Measurements from ENCODE around the gene C4orf54.

C4orf54 gene

DNA sequence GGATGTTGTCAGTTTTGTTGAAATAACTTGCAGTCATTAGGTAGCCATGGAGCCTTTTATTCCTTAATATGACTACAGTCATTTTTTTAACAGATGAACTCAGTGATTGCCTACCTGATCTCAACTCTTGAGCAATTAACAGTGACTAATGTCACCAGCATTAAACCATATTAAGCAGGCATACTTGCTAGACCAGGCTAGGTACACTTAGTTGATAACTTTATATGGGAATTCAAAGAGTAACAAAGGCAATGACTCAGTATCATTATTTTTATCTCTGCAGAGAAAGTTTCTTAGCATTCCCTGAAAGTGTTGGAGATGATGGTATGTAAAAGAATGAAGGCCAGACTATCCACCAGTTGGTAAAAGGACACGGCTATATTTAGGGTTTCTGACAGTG lies at the start of gene C4orf54:
Gene C4orf54 (minus strand): TSS at position 31 of the 400 bp plus-strand sequence. CDS start 3,180 bp downstream, outside the sequence.
- DNase-seq = no peak

DNA sequence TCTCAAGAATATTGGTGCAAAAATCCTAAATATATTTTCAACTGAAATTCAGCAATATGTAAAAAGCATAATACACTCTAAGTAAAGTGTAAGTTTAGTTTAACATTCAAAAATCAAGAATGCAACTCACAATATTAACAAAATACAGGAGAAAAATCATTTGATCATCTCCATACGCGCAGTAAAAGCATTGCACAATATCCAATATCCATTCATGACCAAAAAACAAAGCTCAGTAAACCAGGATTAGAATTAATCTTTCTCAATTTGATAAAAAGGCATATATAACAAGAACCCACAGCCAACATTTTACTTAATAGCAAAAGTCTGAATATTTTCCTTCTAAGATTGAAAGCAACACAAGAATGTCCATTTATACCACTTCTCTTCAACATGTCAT lies 48.3 kb upstream of the C4orf54 start:
- no peak for DNase-seq

DNA sequence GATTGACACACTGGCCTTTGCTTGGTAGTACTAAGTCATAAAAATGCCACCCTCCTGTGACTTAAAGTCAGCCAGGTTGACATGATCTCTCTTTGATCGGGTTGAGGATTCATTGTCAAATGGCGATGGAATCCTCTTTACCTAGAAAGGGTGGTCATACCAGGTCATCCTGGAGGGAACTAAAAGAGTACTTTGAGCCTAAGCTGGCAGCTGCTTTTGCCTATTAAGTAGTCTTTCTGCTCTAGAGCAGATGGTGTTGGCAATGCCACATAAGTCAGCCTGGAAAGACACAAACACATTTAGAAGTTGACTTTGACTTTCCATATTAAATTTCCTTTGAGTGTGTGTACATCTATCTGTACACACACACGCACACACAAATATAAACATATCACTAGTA lies 39.2 kb upstream of the C4orf54 start:
- no peak for DNase-seq

DNA sequence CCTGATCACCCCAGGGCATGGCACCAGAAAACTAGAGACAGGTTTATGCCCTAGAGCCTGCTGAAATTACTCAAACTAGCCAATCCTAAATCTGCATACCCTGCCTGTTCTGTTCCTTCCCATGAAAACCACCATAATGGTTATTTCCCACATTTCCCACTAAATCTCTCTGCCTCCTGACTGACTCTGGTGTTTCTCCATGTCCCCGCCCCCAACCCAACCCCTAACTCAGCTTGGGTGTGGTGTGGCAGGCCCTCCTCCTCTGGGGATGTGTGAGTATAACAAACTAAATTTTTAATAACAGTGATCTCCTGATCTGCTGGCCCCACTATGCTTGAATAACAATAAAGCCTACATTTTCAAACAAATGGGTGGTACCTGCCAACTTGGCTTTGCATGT lies 35.5 kb upstream of the C4orf54 start:
- no peak for DNase-seq

DNA sequence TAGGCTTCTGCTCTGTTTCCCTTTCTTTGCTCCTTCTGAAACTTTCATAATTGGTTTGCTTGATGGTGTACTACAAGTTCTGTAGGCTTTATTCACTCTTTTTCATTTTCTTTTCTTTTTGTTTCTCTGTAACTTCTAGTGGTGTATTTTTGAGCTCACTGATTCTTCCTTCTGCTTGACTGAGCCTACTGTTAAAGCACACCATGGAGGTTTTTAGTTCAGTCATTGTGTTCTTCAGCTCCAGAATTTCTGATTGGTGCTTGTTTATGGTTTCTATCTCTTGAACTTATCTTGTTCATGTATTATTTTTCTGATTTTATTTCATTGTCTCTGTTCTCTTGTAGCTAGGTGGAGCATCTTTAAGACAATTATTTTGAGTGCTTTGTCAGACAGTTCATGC lies 33.4 kb upstream of the C4orf54 start:
- DNase-seq = no peak

DNA sequence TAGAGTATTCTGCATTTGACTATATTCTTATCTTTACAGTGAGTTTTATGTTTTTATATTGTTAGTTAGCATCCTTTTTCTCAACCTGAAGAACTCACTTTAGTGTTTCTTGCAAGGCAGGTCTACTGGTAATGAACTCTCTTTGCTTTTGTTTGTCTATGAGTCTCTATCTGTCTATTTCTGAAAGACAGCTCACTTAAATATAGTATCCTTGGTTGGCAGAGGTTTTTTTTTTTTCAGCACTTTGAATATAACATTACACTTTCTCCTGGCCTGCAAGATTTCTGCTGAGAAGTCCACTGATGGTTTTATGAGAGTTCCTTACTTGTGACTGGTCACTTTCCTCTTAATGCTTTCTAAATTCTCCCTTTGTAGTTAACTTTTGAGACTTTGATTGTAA lies 32.8 kb upstream of the C4orf54 start:
- no peak for DNase-seq

DNA sequence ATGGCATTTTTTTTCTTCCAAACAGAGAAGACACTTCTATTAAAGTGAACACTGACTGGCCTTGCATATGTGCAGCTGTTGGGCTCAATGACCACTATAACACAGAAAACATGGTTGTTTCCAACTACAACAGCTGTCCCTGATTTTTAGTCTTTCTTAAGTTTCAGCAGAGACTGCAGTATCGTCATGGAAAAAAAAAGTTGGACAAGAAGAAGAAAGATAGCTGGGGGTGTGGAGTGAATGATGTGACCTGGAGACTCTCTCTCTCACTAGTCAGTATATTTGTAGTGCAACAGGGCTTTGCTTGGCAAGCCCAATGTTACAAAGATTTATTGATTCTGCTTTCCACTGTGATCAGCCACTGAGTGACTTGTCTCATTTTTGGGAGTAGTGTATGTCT lies 29.5 kb upstream of the C4orf54 start:
- DNase-seq = no peak

DNA sequence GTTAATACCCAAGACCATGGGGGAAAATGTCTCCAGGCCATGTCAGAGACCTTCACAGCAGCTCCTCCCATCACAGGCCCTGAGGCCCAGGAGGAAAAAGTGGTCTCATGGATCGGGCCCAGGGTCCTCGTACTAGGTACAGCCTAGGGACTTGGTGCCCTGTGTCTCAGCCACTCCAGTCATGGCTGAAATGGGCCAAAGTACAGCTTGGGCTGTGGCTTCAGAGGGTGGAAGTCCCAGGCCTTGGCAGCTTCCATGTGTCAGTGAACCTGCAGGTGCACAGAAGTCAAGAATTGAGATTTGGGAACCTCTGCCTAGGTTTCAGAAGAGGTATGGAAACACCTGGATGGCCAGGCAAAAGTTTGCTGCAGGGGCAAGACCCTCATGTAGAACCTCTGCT lies 27.6 kb upstream of the C4orf54 start:
- DNase-seq = no peak

DNA sequence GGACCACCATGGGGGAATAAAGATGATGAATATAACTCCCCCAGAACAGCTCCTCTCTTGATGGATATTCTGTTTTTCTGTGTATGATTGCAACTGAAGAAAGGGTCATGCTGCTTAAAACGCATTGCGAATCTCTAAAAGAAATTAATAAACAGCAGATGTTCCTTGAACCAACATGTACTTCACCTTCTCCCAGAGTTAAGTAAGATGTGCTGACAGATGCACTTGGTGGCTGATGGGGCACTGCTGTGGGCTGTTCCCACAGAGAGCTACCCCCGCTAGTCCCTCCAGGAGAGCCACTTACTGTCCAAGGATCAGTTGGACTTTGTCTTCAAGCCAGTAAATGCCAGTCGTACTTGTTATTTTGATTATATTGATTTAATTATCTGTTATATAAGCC lies 26.3 kb upstream of the C4orf54 start:
- DNase-seq = no peak

DNA sequence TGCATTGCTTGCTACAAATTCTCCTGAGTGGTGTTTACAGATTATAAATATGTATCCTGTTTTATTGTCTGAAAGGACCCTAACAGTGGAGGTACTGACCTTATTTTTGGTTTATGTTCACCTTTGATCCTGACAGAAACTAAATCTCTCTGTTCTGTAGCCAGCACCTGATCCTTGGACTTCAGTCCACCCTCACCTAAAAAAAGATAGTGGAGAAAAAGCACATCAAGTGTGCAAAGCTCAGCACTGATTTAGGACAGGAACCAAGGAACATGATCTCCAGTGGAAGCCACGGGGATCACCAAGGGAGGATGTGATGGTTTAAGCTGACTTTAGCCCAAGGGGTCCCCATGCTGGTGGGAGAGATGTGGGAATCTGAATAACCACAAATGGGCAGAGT lies 22.3 kb upstream of the C4orf54 start:
- no peak for DNase-seq

DNA sequence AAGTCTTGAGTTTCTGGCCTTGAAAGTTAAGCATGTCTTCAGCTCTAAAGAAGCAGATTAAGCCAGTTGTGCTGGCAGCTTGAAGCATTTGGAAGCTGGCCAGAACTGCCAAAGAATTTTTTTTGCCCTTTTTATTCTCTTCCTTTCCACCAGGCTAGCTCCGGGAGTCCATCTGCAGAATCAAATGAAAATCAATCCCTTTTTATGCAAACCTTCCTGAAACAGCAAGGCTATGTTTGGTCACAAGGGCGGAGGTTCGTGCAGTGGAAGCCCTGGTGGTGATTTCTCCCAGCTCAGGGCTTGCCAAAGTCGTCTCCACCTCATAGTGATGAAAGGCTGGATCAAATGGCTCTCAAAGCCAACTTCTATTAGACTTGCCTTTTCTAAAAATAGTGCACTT lies 21.6 kb upstream of the C4orf54 start:
- peak; percentile 29 to 63 for DNase-seq

DNA sequence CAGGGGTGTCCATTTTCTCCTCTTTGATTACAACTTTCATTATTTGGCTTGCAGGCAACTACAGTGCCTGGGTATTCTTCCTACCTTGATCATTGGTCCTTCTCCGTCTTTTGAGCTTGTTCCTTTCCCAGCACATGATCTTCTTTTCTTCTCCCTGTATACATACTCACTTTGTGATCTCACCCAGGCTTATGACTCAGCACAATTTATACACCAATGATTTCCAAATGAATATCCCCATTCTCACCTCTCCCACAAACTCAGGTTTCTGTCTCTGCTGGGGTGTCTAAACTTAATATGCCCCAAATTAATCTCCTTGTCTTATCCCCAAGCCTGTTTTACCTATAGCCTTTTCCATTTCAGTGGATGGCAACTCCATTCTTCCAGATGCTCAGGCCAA lies 19.5 kb upstream of the C4orf54 start:
- DNase-seq = no peak

DNA sequence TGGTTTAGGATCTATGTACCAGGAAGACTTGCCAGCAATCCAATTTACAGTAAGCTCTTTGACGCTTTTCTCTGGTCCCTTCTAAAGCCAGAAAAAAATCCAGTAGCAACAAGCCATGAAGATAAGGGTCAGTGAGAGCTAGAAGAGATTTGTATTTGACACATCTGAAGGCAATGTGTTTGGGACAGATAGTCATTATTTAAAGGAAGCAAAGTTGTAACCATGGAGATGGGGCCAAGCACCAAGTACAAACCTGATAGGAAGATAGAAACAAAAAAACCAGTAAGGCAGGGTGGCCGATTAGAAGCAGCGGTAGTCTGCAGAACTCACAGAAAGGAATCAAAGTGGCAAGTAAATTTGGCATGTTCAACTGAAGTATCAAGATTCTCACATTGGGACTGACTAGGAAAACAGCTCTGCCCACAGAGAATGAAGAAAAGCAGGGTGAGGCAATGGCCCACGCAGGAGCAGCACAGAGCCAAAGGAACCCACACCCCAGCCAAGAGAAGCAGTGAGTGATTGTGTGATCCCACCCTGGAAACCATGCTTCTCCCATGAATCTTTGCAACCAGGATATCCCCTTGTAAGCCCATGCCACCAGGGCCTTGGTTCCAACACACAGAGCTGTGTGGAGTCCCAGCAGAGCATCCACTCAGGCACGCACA lies 12.9 kb upstream of the C4orf54 start:
- DNase-seq = no peak

DNA sequence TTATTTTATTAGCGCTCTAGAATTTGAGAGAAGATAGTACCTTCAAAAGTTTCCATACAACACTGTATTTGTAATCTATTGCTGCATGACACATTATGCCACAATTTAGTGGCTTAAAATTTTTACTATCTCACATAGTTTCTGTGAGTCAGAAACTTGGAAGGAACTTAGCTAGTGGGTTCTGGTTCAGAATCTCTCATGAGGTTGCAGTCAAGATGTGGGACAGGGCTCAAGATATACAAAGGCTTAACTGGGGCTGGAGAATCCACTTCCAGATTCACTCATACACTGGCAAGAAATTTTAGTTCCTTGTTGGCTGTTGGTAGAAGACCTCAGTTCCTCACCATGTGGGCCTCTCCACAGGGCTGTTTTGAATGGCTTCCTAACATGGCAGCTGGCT lies 11.5 kb upstream of the C4orf54 start:
- DNase-seq = no peak

DNA sequence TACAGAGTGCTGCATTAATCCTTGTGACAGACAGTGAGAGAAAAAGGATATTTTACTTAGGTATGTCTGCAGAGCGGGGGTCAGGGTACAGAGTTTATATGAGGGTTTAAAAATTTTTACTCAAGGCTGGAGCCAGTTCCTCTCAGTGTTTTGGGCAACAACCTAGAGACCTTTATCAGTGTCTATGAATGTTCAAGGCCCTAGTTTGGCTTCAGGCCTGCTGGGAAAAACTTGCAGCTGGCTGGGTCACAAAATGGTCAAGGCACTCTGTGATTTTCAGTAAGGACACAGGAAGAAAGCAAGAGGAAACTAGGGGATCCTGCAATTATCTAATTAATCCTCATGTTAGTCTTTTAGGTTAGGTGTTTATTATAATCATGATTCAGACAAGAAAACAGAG lies 10.8 kb upstream of the C4orf54 start:
- DNase-seq = no peak

DNA sequence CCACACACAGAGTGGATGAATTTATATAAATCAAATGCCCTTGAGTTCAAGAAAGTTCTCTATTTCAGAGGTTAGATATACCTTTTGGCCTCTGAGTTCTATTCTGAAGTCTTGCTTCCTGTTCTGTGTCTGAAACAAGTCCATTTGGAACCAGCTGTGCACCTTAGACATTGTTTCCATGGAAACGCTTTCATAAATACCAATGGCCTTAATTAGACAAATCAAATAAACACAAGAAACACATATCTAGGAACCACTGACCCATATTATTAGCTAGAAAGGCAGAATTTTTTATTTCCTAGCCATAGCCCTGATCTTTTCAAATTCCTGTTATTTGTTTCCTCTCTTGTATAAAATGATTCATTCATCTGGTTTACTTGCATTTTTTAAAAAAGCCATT lies 8.4 kb upstream of the C4orf54 start:
- DNase-seq = no peak

DNA sequence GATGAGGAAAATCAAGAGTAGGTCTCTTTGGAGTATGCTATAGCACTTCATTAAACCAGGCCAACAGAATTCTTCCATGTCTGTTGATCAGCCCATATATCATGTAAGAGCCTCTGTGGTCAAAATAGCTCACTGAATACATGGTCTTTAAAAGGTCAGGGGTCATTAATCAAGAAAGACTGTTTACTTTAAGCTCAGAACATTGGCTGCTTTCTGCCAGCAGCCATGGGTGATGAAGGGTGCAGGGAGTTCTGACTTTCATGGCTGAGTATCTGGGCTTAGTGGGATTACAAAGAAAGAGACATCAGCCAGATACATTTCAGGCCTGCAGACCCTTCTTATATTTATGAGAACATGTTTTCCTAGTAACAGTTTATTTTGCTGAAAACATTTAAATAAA lies 7.1 kb upstream of the C4orf54 start:
- DNase-seq = no peak

DNA sequence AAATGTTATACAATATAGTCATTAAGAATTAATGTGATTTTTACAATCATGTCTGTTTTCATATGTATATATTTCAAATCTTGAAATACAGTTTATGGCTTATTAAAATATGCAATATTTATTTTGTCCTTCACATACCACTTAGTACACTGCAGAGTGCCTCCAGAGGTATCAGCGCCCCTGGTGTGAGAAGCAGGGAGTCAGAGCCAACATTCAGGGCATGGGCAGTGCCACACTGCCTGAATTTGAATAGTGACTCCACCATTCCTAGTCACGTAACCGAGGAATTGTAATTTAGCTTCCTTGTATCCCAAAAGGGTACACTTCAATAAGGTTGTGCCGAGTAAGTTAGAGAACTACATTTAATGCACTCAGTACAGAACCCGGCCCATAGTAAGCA lies 4.3 kb upstream of the C4orf54 start:
- DNase-seq = no peak

DNA sequence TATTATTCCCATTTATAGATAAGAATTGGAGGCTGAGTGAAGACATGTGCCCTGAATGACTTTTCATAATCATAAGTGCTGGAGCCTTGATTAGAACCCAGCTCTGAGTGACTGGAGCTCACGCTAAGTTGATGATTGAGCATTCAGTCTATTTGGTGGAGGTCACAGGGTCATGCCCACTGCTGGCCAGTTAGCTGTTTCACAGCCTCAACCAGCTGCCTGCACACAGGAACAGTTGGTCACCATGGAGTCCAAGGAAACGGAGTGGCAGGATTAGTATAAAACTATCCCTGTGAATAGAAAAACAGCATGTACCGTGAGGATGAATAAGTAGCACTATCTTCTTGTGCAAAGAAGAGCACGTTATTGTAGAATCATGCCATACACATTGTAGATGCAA lies 1.0 kb upstream of the C4orf54 start:
- no peak for DNase-seq

DNA sequence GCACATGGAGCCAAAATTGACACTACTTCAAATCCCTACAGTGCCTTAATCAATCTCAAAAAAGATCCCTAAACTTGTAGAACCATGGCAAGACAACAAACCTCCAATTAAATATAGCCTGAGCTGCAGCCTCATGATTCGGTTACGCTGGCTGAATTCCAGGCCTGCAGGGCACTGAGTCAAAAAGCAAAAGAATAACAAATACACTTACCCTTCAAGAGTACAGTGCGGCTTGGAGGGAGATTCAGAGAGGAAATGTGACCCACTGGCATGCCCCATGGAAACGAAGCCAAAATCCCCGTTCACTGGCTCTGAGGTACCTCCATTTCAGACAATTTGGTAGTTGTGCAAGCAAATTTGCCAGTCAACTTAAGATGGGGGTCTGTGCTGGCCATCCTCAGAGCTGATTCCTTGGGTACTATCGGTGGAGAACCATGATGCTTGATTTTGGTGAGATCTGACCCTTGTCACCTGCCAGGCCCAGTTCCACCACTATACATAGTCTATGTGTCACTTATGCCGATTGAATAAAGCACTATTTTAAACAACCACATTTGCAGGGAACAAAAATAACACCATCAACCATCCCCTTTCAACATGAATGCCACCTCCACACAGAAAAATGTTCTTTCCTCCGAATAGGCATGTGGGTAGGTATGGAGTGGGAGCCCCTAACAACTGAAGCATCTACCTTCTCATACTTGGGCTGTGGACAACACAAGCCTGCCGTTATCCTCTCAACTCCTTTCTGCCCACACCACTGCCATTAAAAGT lies 2.1 kb downstream of the C4orf54 start:
- no peak for DNase-seq

DNA sequence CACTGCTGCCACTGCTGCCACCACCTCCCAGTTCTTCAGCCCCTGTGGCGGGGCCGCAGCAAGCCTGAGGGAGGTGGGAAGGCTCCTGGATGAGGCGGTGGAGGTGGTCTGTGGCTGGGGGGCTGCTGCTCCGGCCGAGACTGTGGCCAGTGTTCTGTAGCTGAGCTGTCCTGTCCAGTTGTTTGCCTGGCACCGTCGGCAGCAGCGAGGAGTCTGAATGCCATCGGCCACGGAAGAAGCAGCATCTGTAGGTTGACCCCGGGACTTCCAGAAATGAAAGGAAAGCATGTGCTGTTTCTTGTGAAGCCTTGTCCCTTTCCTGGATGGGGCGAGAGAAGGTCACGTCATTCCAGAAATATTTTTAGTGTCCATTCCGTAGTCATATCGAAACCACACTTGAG lies 3.3 kb downstream of the C4orf54 start:
- DNase-seq = no peak

DNA sequence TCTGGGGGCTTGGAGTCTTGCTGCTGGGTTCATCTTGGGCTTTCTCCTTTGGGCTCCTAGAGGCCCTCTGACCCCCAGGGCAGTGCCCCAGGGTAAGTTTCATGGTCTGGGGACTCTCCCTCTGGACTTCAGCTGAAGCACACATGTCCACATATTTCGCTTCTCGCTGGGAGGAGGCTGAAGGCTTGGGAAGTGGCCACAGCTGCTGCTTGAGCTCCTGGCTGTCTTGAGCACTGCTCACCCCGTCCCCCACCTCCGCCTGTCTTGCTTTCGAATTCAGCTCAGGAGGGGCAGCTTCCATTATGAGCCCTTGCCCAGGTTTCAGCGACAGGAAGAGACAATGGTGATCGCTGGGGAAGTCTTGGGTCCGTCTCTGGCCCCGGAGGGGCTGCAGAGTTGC lies 3.7 kb downstream of the C4orf54 start:
- DNase-seq = no peak

DNA sequence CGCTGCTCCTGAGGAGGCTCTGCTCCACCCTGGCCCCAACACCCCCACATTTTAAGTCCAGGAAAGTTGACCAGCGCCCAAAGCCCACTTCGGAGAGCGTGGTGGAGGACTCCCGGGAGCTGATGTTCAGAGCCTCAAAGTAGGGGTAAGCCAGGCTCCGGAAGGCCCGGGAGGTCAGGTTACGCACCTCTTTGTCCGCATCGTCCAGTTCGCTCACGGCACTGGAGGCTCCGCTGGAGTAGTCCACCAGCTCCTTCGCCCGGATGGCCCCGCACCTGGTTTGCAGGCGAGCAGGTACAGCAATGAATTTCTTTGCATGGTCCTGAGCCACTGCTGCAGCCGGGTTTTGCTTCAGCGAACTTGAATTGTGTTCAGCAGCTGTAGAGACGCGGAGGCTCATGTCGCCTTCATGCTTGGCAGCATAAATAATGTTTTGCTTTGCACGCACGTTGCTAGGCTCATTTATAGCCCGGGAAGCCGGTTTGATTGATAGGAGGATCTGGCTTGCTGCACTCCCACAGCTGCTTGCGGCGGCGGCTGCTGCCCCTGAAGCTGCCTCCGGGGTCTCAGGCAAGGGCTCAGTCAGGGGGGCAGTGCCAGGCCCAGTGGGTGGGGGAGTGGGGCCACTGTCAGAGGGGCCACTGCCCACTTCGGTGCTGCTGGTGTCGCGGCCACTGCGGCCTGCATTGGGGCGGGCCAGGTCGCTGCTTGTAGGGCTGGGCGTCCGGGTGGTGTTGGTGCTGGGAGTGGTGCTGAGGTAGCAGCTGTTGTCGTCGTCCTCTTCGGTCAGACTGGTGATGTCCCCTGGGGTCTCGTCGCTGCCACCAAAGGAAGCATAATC lies 4.8 kb downstream of the C4orf54 start:
- DNase-seq = no peak

Data from NCI-H526 (cell line).